CD14-positive monocyte (primary cell): ENCODE results near the gene RRM1. TPM values are rescaled to one million over a fixed set of nuclear protein-coding genes. Genes with fewer than 3 reads are reported as not detected.

Experiments used
- DNase-seq, 3 donors: peaks; one replicate each; pipeline ENCODE4 v3.0.0-alpha.2; 2011 to 2022
- H2AFZ ChIP-seq: 2 replicates; pipeline ENCODE4 v1.6.0; 2012; ENCODE audit warnings: mild to moderate bottlenecking, low read depth, low read length, inconsistent platforms; ENCODE audit not compliant: insufficient read depth, poor library complexity, severe bottlenecking
- H3K27ac ChIP-seq, 2 donors: 1 replicate in 1 of 2; 2 replicates in 1 of 2; pipeline ENCODE4 v1.5.1; 2012 to 2013; ENCODE audit warnings: low read length in 2 of 2, control low read depth in 1 of 2, inconsistent platforms in 1 of 2, low read depth in 1 of 2, mild to moderate bottlenecking in 1 of 2
- H3K27me3 ChIP-seq, 2 donors: one replicate each; pipeline versions ENCODE4 v1.6.0 to v1.6.1; 2011 to 2013; ENCODE audit warnings: low read length in 2 of 2; ENCODE audit not compliant: control insufficient read depth in 2 of 2, insufficient read depth in 2 of 2
- H3K36me3 ChIP-seq, 2 donors: replicated peaks in 1 of 2; 1 replicate in 1 of 2; 2 replicates in 1 of 2; pipeline versions ENCODE4 v1.5.1 to v1.6.1; 2012 to 2013; ENCODE audit warnings: low read length in 2 of 2, control low read depth in 1 of 2, inconsistent platforms in 1 of 2, mild to moderate bottlenecking in 1 of 2; ENCODE audit not compliant: insufficient read depth in 2 of 2, control insufficient read depth in 1 of 2
- H3K4me1 ChIP-seq, 2 donors: 1 replicate in 1 of 2; 2 replicates in 1 of 2; pipeline versions ENCODE4 v1.5.1 to v1.6.1; 2012 to 2013; ENCODE audit warnings: low read length in 2 of 2, control low read depth in 1 of 2, inconsistent platforms in 1 of 2, mild to moderate bottlenecking in 1 of 2, moderate library complexity in 1 of 2; ENCODE audit not compliant: insufficient read depth in 2 of 2, control insufficient read depth in 1 of 2
- H3K4me2 ChIP-seq: replicated peaks from 2 replicates; pipeline ENCODE3; 2012; ENCODE audit warnings: low read length, moderate library complexity, mild to moderate bottlenecking; ENCODE audit not compliant: poor library complexity, severe bottlenecking; ENCODE audit errors: extremely low read depth
- H3K4me3 ChIP-seq, 3 experiments: fragments of 200-600 bp in 1 of 3; sonication (generic) in 1 of 3; replicated peaks in 1 of 3; 1 replicate in 2 of 3; 2 replicates in 1 of 3; pipeline ENCODE4 v1.5.1; 2011 to 2013; ENCODE audit warnings: low read length in 3 of 3, mild to moderate bottlenecking in 3 of 3, control low read depth in 2 of 3, low read depth in 2 of 3, inconsistent platforms in 1 of 3, moderate library complexity in 1 of 3
- H3K79me2 ChIP-seq: 2 replicates; pipeline ENCODE4 v1.6.0; 2012; ENCODE audit warnings: mild to moderate bottlenecking, control low read depth, inconsistent platforms, low read length, moderate library complexity; ENCODE audit not compliant: insufficient read depth
- H3K9ac ChIP-seq: 2 replicates; pipeline ENCODE4 v1.6.0; 2017; ENCODE audit warnings: low read length, mild to moderate bottlenecking; ENCODE audit not compliant: insufficient read depth, poor library complexity, severe bottlenecking
- H3K9me3 ChIP-seq, 2 donors: replicated peaks in 1 of 2; 1 replicate in 1 of 2; 2 replicates in 1 of 2; pipeline versions ENCODE4 v1.5.1 to v1.6.1; 2012 to 2013; ENCODE audit warnings: low read length in 2 of 2, control low read depth in 1 of 2; ENCODE audit not compliant: control insufficient read depth in 1 of 2, insufficient read depth in 1 of 2
- H4K20me1 ChIP-seq: 2 replicates; pipeline ENCODE4 v1.6.0; 2012; ENCODE audit warnings: mild to moderate bottlenecking, low read length, control low read depth, moderate library complexity; ENCODE audit not compliant: insufficient read depth
- H3K27ac Mint-ChIP-seq, 7 donors: one replicate each; pipeline ENCODE4 v1.8.0; 2020; ENCODE audit warnings: mild to moderate bottlenecking in 7 of 7, mixed read lengths in 7 of 7, moderate library complexity in 6 of 7, inconsistent platforms in 2 of 7
- H3K27me3 Mint-ChIP-seq, 3 donors: one replicate each; pipeline ENCODE4 v1.8.0; 2021 to 2022; ENCODE audit warnings: low read depth in 3 of 3, mild to moderate bottlenecking in 3 of 3, mixed read lengths in 3 of 3, moderate library complexity in 3 of 3, inconsistent platforms in 1 of 3
- H3K36me3 Mint-ChIP-seq, 2 donors: one replicate each; pipeline ENCODE4 v1.8.0; 2020; ENCODE audit warnings: mixed read lengths in 2 of 2, inconsistent platforms in 1 of 2, mild to moderate bottlenecking in 1 of 2
- H3K4me1 Mint-ChIP-seq: one replicate; pipeline ENCODE4 v1.8.0; 2020; ENCODE audit warnings: mild to moderate bottlenecking, mixed read lengths
- H3K4me3 Mint-ChIP-seq, 2 donors: one replicate each; pipeline ENCODE4 v1.8.0; 2020; ENCODE audit warnings: mild to moderate bottlenecking in 2 of 2, mixed read lengths in 2 of 2, moderate library complexity in 1 of 2
- H3K9me3 Mint-ChIP-seq, 7 donors: one replicate each; pipeline ENCODE4 v1.8.0; 2020 to 2022; ENCODE audit warnings: mixed read lengths in 7 of 7, mild to moderate bottlenecking in 6 of 7, moderate library complexity in 6 of 7, inconsistent platforms in 2 of 7
- CTCF ChIP-seq: fragments of 200-600 bp; IDR thresholded peaks from one replicate; pipeline ENCODE4 v1.8.0; 2022; ENCODE audit warnings: antibody characterized with exemption, mild to moderate bottlenecking
- WGBS: methylation state at CpG from one replicate; pipeline ENCODE4 v1.1.5; 2013; ENCODE audit warnings: missing lambda C conversion rate; ENCODE audit not compliant: insufficient coverage; 5-methylcytosine and 5-hydroxymethylcytosine counted together
- intact Hi-C, 2 donors: fragments of 100-400 bp; cut with micrococcal nuclease; formaldehyde crosslinking; loops; one replicate each; pipeline versions ENCODE4 v1.15.0 to v1.15.1; 2023
- polyA plus RNA-seq, 3 donors: library from polyadenylated mRNA; depleted of rRNA in 1 of 3; unstranded in 2 of 3; stranded (reverse) in 1 of 3; fragments of 300-500 nt in 2 of 3; fragments of >200 nt in 1 of 3; fragmentation: Illumina TruSeq in 2 of 3; gene quantifications; 1 replicate in 2 of 3; 2 replicates in 1 of 3; pipeline ENCODE4 v1.2.3, GENCODE V29; 2012 to 2021

Gene RRM1
- polyA plus RNA-seq, 3 donors = 5.4 to 16.1 (median 11.5) TPM

- Histone ChIP-seq H3K9me3 (no peaks in the 10 kb centered on the region), H4K20me1 (no peaks in the 10 kb centered on the region), H3K4me1 (no peaks in the 10 kb centered on the region), H3K79me2 (peaks cover 66% of the 10 kb centered on the region), H3K27ac (no peak overlapping the region), H2AFZ (no peak overlapping the region), H3K27me3 (no peaks in the 10 kb centered on the region), H3K36me3 (peaks cover 21 to 62% of the 10 kb centered on the region in 2 donors), H3K9ac (no peak overlapping the region), H3K4me2 (no peak overlapping the region), H3K4me3 (no peak overlapping the region)
- WGBS = 100% methylated on average over 1 of the region's 2 CpGs
- intact Hi-C loops = no loop called here
- Mint-ChIP-seq H3K4me3 (no peak overlapping the region), H3K36me3 (peaks cover 37 to 60% of the 10 kb centered on the region in 2 donors), H3K9me3 (no peaks in the 10 kb centered on the region), H3K27ac (no peak overlapping the region), H3K27me3 (no peaks in the 10 kb centered on the region), H3K4me1 (peaks cover 8% of the 10 kb centered on the region)
- TF ChIP-seq CTCF = no peak
- DNase-seq = no peak
These were observed 8.7 kb downstream of the RRM1 start for GRCh38 chr11:4103269-4103668.

- H3K27me3 ChIP-seq = no peaks in the 10 kb centered on the region
- TF ChIP-seq CTCF = no peak
- no peak overlapping the region for H3K27ac Mint-ChIP-seq
- H3K27ac ChIP-seq = no peak overlapping the region
- H3K4me1 Mint-ChIP-seq = peaks cover 4% of the 10 kb centered on the region
- peaks cover 45 to 76% of the 10 kb centered on the region in 2 donors for H3K36me3 Mint-ChIP-seq
- DNase-seq = no peak
- no peak overlapping the region for H3K4me2 ChIP-seq
- H2AFZ ChIP-seq = no peak overlapping the region
- H3K9me3 ChIP-seq = no peaks in the 10 kb centered on the region
- no peak overlapping the region for H3K9ac ChIP-seq
- H3K36me3 ChIP-seq = peaks cover 41 to 80% of the 10 kb centered on the region in 2 donors
- no peaks in the 10 kb centered on the region for H3K9me3 Mint-ChIP-seq
- H3K4me3 Mint-ChIP-seq = no peak overlapping the region
- no CpG with 5 or more reads among the region's 1 CpG for WGBS
- H3K79me2 ChIP-seq = peaks cover 40% of the 10 kb centered on the region
- no peaks in the 10 kb centered on the region for H3K4me1 ChIP-seq
- no peaks in the 10 kb centered on the region for H4K20me1 ChIP-seq
- intact Hi-C loops = no loop called here
- no peaks in the 10 kb centered on the region for H3K27me3 Mint-ChIP-seq
- H3K4me3 ChIP-seq = no peak overlapping the region
These were observed 11.3 kb downstream of the RRM1 start for GRCh38 chr11:4105916-4106315.
